ENCODE data around the gene LHFPL2. TPM values are rescaled to one million over a fixed set of nuclear protein-coding genes. Genes with fewer than 3 reads are reported as not detected.

The LHFPL2 gene
- total and polyA plus RNA-seq, 9 of the 15 experiments (the other 6 are each of a cell fraction or from before 2014, with no cell fraction given): 1.0 to 6.6 (median 4.6) TPM

DNA sequence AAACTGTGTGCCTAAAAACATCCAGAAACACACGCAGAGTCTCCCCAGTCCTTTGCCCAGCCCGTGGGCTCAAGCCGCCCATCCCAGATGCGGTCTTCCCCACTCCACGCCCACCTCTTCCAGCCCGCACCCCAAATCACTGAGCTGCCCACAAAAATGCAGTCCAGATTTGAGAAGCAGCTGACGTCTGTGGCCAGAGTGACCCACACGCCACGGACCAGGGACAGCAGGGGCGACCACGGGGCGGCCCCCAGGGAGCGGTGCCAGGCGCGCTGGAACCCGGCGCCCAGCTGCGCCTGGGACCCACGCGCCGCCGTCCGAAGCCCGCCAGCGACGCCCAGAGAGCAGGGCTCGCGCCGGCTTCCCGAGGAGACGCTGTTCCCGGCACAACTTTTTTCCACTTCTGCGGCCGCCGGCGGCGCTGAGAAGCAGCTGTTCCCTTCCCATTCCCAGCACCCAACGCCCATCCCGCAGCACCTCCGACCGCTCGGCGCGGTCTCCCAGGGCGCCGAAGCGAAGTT is 674 bp downstream of the LHFPL2 start (continued):
- TF ChIP-seq TGIF2 (CRISPR knock-in tag; IDR thresholded peaks at IDR 0.05): no peak
- TF ChIP-seq, protein P1, sequence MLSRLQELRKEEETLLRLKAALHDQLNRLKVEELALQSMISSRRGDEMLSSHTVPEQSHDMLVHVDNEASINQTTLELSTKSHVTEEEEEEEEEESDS (CRISPR knock-in tag; IDR thresholded peaks at IDR 0.05): no peak
- TF ChIP-seq SMAD1 (IDR thresholded peaks at IDR 0.05; ENCODE audit: low read depth, low read length, partially characterized antibody): no peak
- TF ChIP-seq ATF1 (CRISPR knock-in tag; IDR thresholded peaks at IDR 0.05): no peak
- TF ChIP-seq ATF1 (tag; IDR thresholded peaks at IDR 0.05): no peak
- no peak for TF ChIP-seq GABPB2 (CRISPR knock-in tag; conservative IDR thresholded peaks at IDR 0.05)
- TF ChIP-seq DACH1 (IDR thresholded peaks at IDR 0.05; ENCODE audit: partially characterized antibody): no peak
- TF ChIP-seq CXXC5 (CRISPR knock-in tag; IDR thresholded peaks at IDR 0.05): no peak
- no peak for TF ChIP-seq NCOA2 (IDR thresholded peaks at IDR 0.05; ENCODE audit: partially characterized antibody in 2 of 2)
- TF ChIP-seq NELFE (IDR thresholded peaks at IDR 0.05; ENCODE audit: insufficient read depth, insufficient read length): no peak
- TF ChIP-seq, protein P2, sequence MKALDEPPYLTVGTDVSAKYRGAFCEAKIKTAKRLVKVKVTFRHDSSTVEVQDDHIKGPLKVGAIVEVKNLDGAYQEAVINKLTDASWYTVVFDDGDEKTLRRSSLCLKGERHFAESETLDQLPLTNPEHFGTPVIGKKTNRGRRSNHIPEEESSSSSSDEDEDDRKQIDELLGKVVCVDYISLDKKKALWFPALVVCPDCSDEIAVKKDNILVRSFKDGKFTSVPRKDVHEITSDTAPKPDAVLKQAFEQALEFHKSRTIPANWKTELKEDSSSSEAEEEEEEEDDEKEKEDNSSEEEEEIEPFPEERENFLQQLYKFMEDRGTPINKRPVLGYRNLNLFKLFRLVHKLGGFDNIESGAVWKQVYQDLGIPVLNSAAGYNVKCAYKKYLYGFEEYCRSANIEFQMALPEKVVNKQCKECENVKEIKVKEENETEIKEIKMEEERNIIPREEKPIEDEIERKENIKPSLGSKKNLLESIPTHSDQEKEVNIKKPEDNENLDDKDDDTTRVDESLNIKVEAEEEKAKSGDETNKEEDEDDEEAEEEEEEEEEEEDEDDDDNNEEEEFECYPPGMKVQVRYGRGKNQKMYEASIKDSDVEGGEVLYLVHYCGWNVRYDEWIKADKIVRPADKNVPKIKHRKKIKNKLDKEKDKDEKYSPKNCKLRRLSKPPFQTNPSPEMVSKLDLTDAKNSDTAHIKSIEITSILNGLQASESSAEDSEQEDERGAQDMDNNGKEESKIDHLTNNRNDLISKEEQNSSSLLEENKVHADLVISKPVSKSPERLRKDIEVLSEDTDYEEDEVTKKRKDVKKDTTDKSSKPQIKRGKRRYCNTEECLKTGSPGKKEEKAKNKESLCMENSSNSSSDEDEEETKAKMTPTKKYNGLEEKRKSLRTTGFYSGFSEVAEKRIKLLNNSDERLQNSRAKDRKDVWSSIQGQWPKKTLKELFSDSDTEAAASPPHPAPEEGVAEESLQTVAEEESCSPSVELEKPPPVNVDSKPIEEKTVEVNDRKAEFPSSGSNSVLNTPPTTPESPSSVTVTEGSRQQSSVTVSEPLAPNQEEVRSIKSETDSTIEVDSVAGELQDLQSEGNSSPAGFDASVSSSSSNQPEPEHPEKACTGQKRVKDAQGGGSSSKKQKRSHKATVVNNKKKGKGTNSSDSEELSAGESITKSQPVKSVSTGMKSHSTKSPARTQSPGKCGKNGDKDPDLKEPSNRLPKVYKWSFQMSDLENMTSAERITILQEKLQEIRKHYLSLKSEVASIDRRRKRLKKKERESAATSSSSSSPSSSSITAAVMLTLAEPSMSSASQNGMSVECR (CRISPR knock-in tag; IDR thresholded peaks at IDR 0.05): no peak
- no peak for TF ChIP-seq MTA1 (IDR thresholded peaks at IDR 0.05; ENCODE audit: borderline replicate concordance)
- TF ChIP-seq, protein P3, sequence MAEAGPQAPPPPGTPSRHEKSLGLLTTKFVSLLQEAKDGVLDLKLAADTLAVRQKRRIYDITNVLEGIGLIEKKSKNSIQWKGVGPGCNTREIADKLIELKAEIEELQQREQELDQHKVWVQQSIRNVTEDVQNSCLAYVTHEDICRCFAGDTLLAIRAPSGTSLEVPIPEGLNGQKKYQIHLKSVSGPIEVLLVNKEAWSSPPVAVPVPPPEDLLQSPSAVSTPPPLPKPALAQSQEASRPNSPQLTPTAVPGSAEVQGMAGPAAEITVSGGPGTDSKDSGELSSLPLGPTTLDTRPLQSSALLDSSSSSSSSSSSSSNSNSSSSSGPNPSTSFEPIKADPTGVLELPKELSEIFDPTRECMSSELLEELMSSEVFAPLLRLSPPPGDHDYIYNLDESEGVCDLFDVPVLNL (CRISPR knock-in tag; IDR thresholded peaks at IDR 0.05; ENCODE audit: low read depth): no peak
- no peak for TF ChIP-seq ZNF174 (CRISPR knock-in tag; IDR thresholded peaks at IDR 0.05)
- TF ChIP-seq NCOA6 (IDR thresholded peaks at IDR 0.05): 0 out of 2 replicates have a peak, but pooled peaks have one; percentile 13
- no peak for TF ChIP-seq HSF4 (CRISPR knock-in tag; IDR thresholded peaks at IDR 0.05; ENCODE audit: borderline replicate concordance)
- TF ChIP-seq, protein P4, sequence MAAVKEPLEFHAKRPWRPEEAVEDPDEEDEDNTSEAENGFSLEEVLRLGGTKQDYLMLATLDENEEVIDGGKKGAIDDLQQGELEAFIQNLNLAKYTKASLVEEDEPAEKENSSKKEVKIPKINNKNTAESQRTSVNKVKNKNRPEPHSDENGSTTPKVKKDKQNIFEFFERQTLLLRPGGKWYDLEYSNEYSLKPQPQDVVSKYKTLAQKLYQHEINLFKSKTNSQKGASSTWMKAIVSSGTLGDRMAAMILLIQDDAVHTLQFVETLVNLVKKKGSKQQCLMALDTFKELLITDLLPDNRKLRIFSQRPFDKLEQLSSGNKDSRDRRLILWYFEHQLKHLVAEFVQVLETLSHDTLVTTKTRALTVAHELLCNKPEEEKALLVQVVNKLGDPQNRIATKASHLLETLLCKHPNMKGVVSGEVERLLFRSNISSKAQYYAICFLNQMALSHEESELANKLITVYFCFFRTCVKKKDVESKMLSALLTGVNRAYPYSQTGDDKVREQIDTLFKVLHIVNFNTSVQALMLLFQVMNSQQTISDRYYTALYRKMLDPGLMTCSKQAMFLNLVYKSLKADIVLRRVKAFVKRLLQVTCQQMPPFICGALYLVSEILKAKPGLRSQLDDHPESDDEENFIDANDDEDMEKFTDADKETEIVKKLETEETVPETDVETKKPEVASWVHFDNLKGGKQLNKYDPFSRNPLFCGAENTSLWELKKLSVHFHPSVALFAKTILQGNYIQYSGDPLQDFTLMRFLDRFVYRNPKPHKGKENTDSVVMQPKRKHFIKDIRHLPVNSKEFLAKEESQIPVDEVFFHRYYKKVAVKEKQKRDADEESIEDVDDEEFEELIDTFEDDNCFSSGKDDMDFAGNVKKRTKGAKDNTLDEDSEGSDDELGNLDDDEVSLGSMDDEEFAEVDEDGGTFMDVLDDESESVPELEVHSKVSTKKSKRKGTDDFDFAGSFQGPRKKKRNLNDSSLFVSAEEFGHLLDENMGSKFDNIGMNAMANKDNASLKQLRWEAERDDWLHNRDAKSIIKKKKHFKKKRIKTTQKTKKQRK (IDR thresholded peaks at IDR 0.05; ENCODE audit: borderline replicate concordance, low read depth, low read length): no peak
- TF ChIP-seq, protein P5, sequence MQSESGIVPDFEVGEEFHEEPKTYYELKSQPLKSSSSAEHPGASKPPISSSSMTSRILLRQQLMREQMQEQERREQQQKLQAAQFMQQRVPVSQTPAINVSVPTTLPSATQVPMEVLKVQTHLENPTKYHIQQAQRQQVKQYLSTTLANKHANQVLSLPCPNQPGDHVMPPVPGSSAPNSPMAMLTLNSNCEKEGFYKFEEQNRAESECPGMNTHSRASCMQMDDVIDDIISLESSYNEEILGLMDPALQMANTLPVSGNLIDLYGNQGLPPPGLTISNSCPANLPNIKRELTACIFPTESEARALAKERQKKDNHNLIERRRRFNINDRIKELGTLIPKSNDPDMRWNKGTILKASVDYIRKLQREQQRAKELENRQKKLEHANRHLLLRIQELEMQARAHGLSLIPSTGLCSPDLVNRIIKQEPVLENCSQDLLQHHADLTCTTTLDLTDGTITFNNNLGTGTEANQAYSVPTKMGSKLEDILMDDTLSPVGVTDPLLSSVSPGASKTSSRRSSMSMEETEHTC (IDR thresholded peaks at IDR 0.05): no peak
- TF ChIP-seq NR2F6 (CRISPR knock-in tag; IDR thresholded peaks at IDR 0.05): no peak
- TF ChIP-seq TBP (optimal IDR thresholded peaks at IDR 0.05; ENCODE audit: low read depth, low read length): peak; percentile 6

All from K562 (cell line).